ENCODE measurements around the gene ANKMY1.
A peak's percentile ranks its signal among the peaks of the same experiment; 100 is the strongest.
"Not testable (repeated sequence)": the region's sequence is repeated elsewhere in the genome, so short reads cannot be mapped to it uniquely, and the experiment has no call there.

The ANKMY1 gene

DNA sequence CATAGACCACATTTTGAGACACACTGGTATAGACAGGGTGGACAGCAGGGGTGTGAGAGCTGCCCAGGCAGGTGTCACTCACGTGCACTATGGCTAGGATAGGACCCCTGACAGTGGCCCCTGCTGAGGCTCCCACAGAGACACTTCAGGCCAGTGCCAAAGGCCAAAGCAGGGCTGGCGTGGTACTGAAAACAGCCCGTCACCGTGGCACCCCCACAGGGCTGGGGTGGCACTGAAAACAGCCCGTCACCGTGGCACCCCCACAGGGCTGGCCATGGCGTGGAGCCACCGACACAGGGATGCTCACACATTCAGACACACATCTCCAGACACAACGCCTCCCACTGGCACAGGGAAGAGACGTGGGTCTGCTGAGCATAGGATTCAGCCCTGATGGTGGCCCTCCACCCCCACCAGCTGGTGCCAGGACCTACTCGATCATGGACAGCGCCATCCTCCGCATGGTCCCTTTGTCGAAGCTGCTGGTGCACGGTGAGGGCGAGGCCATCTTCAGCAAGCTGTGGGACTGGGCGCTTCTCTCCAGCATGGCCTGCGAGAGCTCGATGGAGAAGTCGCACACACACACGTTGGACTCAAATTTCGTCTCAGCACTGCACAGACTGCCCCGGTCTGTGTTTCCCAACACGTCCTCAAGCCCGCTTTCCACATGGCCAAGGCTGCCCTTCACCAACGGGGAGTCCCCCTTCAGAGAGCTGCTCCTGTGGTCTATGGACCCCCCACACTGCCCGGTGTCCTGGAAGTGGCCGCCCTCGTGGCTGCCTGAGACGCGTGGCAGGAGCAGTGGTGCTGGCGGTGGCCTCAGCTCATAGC, 34.1 kb downstream of the ANKMY1 start:
- H3K27ac ChIP-seq = no peak overlapping the region
- DNase-seq (ENCODE audit: low read depth, low spot score) = no peak

DNA sequence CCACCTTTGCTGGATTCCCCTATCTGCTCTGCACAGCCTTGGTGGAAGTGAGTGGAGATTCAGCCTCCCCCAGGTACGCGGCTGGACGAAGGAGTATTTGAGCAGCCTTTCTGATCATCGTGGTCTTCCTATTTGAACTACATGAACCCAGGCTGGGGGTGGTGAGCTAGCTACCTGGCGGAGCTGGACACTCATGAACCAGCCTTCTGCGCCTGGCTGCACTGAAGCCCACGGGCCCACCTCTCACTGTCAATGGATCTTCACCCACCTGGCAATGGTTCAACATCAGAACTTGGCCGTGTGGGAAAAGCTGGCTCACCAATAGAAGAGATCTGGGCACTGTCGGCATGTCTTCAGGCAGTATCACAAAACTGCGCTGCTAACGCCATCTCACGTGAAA, 35.4 kb downstream of the ANKMY1 start:
- no peak overlapping the region for H3K27ac ChIP-seq
- no peak for DNase-seq (ENCODE audit: low read depth, low spot score)

DNA sequence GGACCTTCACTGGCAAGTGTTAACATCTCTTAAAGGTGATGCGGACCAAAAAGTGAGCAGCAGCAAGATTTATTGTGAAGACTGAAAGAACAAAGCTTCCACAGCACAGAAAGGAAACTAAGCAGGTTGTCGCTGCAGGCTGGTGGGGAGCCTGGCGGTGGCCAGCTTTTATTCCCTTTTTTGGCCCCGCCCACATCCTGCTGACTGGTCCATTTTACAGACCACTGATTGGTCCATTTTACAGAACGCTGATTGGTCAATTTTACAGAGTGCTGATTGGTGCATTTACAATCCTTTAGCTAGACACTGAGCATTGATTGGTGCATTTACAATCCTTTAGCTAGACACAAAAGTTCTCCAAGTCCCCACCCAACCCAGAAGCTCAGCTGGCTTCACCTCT, 35.9 kb downstream of the ANKMY1 start:
- not testable (repeated sequence) for H3K27ac ChIP-seq; DNase-seq (ENCODE audit: low read depth, low spot score)

DNA sequence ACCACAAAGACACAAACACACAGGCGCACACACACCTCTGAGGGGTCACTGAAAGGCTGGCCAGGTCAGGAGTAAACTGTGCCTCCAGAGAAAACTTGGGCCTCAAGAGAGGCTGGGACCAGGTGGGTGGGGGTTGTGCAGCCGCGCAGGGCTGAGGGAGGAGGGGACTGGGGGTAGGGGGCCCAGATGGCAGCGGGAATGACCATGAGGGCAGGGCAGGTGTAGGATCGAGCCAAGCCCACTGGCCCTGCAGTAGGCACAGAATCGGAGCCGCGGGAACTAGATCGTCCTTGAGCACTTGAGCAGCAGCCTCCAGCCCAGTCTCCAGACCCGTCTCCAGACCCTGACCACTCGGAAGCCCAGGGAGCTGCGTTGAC, 36.8 kb downstream of the ANKMY1 start:
- no peak overlapping the region for H3K27ac ChIP-seq
- DNase-seq (ENCODE audit: low read depth, low spot score) = no peak

DNA sequence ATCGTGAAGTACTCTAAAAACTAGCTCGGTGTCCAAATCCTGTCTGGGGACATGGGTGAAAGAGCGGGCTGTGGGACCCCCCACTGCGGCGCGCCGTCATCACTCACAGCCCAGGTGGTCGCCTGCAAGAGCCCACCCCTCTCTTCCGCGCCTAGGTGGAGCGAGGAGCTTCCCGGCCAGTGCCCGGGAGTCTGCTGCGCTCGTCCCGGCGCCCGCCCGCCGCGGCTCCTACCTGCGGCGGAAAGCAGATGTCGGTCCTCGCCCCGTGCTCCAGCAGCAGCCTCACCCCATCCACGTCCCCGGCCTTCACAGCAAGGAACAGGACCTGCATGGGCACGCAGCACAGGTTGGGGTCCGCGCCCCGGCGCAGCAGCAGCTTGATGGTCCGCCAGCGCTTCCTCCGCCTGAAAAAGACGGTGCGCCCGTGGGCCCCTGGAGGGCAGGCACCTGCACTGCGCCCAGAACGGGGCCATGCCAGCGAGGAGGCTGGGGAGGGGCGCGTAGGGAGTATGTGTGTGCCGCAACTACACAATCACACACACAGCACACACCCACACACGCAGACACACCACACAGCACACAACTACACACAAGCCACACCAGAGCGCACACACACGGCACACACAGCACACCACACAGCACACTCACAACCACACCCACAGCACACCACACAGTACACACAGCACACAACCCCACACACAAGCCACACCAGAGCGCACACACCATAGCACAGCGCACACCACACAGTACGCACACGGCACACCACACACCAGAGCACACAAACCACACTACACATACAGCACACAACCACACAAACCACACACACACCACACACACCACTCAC, 37.4 kb downstream of the ANKMY1 start:
- no peak for DNase-seq (ENCODE audit: low read depth, low spot score)
- H3K27ac ChIP-seq = no peak overlapping the region

DNA sequence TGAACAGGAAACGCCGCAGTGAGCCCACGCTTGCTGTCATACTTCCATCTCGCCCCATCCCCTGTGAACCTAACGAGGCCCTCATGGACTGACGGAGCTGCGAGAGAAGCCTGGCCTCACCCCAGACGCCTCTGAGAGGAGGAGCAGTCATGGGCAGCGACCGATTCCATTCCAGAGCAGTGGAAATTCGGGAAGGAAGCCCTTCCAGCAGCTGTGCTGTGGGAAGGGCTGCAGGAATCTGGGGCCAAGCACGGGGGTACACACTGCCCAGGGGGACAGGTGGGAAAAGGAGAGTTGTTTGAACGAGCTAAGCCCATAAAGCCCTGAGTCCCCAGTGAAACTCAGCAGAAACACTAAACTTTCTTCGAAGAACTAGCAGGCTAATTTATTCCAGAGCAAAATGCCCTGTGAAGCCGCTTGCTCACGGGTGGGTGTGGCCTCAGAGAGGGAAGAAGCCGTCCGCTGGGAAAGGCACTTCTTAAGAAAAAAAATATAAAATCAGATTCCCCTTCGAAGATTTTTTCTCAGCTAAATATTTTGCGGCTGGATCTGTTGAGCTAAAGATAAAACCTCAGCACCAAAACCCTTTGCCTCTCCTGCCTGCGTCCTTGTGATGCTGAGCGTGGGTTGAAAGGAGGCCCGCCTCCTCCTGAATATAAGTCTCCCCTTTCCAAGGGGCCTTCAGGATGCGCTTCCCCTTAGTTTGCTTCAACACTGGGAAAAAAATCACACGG, 38.2 kb downstream of the ANKMY1 start:
- H3K27ac ChIP-seq = no peak overlapping the region
- no peak for DNase-seq (ENCODE audit: low read depth, low spot score)

DNA sequence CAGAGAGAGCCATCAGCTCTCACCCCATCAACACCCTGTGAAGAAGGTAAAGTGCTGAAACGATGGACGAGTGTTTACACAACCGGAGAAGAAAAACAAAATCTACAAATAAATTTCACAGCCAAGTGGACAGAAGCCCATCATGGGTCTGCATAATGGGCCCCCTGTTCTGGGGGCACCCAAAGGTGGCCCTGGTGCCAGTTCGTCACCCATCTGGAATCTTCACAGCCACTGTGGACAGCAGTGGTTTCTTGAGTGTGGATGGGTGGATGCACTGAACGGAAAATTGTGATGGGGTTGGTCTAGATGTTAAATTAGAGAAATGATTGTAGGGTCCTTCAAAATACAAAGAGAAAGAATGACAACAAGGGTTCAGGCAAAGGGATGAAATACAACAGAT, 38.8 kb downstream of the ANKMY1 start:
- H3K27ac ChIP-seq = no peak overlapping the region
- DNase-seq (ENCODE audit: low read depth, low spot score) = no peak

DNA sequence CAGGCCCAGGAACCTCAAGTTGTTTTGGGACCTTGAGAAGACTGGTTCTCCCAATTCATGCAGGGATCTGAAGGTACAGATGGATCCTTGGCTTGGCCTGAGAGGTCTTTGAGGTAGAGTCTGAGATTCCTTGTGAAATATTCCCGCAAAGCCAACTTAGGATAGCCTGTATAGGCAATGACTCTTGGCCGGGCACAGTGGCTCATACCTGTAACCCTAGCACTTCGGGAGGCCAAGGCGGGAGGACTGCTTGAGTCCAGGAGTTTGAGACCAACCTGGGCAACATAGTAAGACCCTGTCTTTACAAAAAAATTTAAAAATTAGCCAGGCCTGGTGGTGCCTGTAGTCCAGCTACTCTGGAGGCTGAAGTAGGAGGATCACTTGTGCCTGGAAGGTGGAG, 40.4 kb downstream of the ANKMY1 start:
- H3K27ac ChIP-seq = no peak overlapping the region
- DNase-seq (ENCODE audit: low read depth, low spot score) = no peak

DNA sequence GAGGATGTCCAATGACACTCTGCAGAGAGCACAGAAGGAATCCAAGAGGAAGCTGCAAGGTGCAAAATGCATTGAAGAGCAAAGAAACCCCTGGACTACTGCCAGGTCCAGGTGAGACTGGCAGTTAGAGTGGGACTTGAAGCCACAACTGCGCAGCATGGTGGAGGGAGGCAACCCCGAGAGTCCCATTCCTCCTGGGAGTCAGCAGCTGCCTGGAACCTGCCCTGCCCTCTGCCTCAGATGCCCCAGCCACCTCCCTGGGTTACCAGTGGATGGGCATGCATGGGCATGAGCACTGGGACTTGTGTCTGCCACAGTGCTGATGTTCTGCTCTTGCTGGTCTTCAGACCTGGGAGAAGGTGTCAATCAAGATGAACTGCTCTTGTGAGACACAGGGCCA, 43.2 kb downstream of the ANKMY1 start:
- no peak for DNase-seq (ENCODE audit: low read depth, low spot score)
- peak overlapping the region; percentile 20 for H3K27ac ChIP-seq

DNA sequence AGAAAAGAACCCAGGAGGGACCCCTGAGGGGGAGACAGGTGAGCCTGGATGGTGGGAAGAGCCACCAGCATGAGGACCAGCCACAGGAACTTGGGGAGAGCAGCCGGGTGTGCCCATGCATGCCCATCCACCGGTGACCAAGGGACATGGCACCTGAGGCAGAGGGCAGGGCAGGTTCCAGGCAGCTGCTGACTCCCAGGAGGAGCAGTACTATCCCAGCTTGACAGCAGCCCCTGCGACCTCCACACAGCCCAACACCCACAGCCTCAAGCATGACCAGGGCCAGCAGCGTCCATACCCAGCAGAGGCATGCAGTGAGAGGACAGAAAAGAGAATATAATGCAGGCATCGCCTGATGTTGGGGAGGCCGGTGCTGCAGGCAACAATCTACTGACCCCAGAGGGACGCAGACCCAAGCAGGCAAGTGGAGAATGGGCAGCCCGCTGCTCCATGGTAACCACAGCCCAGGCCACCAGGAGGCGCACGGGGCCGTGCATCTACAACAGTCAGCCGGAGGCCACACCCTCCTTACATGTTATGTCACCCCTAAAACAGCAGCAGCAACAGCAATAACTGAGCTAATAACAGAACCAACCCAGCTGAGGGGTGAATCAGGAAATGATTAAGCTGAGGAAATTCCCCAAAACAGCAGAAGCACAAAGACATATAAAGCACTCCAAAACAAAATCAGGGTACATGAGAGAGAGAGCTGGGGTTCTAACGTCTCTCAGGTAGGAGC, 44.1 kb downstream of the ANKMY1 start:
- peak; percentile 39 for DNase-seq (ENCODE audit: low read depth, low spot score)
- H3K27ac ChIP-seq = peak overlapping the region; percentile 20

DNA sequence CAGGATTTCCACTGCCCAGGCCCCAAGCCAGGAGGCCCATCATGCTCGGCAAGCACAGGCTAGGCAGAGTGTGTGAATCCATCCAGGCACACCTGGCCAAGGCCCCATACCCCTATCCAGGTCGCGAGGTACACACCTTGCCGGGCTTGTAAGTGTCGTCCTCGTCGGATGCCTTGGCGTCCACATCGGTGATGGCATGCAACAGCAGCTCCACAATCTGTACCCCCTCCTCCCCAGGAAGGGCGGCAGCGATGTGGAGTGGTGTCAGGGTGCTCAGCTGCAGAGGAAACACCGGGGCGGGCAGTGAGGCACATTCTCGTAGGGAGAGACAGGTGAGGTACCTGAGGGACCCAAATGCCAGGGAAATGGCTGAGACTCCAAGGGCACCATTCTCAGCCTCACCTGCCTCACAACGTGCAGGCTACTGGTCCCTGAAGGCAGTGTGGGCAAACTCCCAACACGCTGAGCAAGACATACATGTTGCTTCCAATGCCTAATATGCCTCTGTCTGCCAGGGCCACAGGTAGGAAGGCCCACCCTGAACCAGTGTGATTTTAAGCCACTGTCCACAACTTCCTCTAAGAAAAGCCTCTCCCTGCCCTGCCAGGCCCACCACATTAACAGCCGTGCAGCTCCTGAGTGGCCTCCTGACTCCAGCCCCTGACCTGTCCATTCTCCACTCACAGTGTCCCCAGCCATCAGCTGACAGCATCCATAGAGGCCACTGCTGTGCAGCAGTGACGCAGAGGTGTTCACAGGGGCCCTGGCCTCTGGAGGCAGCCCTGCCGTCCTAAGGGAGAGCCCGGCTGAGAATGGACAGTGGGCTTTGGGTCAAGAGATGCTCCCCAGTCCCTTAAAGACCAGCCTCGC, 44.9 kb downstream of the ANKMY1 start:
- no peak overlapping the region for H3K27ac ChIP-seq
- DNase-seq (ENCODE audit: low read depth, low spot score) = no peak

DNA sequence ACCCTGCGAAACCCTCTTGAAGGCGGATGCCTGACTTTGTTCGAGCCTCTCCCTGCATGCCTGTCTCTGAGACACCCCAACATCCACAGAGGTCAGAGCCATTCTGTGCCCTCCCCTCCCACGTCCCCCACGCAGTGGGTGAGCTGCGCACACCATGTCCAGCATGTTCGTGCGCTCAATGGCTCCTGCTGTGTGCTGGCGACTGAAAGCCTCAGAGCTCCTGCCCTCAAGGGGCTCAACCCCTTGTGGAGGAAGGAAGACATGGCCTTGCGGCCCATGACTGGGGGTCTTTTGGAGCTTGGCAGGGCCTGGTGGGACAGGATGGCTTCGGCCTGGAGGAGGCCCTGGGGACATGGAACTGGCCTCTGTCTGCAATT, 45.7 kb downstream of the ANKMY1 start:
- DNase-seq (ENCODE audit: low read depth, low spot score) = no peak
- no peak overlapping the region for H3K27ac ChIP-seq

DNA sequence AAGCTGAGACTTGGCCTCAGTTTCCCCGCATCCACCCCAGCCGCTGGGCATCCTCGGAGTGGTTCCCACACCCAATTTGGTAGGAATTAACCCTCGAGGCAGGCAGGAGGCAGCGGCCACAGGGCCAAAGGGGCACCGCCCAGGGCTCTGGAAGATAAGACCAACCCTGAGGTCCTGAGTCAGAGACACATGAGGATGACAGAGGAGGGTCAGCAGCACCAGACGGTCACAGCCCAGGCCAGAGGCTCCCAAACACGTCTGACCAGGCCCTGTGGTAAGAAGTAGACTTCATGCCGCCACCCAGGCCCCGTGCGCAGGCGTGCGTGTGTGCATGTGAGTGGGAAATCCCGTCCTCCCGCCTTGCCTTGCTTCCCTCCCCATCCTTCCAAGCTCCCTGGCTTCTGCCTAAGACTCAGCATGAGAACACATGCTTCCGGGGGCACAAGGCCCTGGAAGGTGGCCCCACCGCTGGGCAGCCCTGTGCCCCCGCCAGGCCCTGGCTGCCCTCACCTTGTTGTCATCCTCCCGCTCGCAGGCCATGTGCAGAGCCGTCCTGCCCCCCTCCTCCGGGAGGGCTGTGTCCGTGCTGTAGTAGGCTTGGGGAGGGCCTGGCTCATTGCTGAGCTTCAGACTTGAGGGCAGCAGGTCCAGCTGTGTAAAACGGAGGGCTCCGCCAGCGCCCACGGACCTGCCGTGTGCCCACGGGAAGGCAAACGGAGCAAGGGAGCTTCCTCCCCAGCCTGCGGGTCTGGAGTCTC, 46.3 kb downstream of the ANKMY1 start:
- H3K27ac ChIP-seq = no peak overlapping the region
- DNase-seq (ENCODE audit: low read depth, low spot score) = no peak

DNA sequence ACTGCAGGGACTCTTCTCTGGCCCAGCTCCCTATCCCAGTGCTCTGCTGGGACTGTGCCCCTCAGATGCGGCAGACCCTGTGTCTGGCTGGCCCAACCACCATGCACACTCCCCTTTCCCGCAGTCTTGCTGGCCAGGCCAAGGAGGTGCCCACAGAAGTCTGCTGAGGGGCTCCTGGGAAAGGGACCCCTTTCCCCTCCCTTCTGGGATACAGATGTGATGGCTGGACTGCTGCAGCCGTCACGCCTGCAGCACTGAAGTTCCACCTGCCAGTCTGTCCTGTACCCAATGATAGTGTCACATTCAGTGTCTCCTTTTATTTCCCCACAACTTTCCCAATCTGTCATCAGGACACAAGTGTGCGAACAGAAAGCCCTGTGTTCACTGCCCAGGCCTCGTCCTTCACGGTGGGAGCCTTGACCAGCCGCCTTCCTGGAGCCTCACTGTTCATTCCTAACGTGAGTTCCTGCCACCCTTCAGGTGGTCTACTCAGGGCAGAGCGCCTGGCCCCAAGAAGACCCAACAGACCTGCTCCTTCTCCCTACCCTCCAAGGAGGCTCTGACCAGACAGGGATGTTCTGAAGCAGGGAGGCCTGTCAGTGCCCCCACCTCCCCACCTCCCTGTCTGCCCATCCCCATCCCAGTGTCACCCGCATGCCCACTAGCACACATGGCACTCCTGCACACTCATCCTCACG, 47.1 kb downstream of the ANKMY1 start:
- H3K27ac ChIP-seq = no peak overlapping the region
- no peak for DNase-seq (ENCODE audit: low read depth, low spot score)

DNA sequence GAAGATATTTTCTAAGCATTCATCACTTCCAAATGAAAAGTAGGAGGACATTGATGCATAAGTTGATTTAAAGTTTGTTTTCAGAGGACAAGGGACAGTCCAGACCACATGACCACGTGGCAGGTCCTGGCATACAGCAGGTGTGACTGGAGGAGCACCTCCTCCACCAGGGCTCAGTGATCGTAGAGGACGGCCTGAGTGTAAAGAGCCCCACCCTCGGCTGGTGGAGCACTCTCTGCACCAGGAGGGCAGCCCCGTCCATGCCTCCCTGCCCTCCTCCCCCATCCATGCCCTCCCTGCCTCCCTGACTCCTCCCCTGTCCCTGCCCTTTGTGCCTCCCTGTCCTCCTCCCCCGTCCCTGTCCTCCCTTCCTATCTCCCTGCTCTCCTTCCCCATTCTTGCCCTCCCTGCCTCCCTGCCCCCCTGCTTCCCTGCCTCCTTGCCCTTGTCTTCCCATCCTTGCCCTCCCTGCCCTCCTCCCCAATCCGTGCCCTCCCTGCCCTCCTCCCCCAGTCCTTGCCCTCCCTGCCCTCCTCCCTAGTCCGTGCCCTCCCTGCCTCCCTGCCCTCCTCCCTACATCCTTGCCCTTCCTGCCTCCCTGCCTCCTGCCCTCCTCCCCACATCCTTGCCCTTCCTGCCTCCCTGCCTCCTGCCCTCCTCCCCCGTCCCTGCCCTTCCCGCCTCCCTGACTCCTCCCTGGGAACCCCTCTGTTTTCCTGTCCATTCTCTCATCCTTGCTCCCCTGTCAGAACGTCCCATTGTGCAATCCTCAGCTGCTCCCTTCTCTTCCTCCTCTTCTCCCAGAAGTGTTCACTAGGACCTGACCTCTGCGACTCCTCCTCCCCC, 47.9 kb downstream of the ANKMY1 start:
- no peak overlapping the region for H3K27ac ChIP-seq
- DNase-seq (ENCODE audit: low read depth, low spot score) = no peak

DNA sequence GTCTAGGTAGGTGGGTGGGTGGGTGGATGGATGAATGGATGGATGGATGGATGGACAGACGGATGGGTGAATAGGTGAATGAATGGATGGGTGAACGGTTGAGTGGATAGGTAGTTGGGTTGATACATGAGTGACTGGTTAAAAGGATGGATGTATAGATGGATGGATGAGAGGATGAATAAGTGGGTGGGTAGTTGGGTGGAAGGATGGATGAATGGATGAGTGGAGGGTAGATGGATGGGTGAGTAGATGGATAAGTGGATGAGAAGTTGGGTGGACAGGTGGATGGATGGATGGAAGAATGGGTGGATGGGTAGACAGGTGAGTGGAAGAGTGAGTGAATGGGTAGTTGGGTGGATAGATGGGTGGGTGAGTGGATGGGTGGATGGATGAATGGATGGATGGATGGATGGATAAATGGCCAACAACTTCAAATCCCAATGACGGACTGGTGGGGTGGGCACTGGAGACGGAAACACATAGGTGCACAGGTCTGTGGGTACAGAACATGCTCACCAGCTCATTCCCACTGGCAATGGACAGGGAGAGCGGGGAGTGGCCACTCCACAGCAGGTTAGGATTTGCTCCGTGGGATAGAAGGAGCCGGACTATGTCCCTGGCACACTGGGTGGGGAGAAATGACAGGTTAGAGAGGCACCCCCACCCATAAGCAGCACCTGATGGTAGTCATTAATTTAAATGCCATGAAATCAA, 48.8 kb downstream of the ANKMY1 start:
- no peak overlapping the region for H3K27ac ChIP-seq
- no peak for DNase-seq (ENCODE audit: low read depth, low spot score)
